NCI-H1105 treated with DMSO at 0.1 percent for 48 hours (cell line): Measurements from ENCODE around the gene WDR59.
A peak's percentile ranks its signal among the peaks of the same experiment; 100 is the strongest.
"Not testable (repeated sequence)": the region's sequence is repeated elsewhere in the genome, so short reads cannot be mapped to it uniquely, and the experiment has no call there.

Source experiments
- DNase-seq: peaks from one replicate; lab custom pipeline; 2025; lab: John Stamatoyannopoulos, UW

WDR59 gene, protein sequence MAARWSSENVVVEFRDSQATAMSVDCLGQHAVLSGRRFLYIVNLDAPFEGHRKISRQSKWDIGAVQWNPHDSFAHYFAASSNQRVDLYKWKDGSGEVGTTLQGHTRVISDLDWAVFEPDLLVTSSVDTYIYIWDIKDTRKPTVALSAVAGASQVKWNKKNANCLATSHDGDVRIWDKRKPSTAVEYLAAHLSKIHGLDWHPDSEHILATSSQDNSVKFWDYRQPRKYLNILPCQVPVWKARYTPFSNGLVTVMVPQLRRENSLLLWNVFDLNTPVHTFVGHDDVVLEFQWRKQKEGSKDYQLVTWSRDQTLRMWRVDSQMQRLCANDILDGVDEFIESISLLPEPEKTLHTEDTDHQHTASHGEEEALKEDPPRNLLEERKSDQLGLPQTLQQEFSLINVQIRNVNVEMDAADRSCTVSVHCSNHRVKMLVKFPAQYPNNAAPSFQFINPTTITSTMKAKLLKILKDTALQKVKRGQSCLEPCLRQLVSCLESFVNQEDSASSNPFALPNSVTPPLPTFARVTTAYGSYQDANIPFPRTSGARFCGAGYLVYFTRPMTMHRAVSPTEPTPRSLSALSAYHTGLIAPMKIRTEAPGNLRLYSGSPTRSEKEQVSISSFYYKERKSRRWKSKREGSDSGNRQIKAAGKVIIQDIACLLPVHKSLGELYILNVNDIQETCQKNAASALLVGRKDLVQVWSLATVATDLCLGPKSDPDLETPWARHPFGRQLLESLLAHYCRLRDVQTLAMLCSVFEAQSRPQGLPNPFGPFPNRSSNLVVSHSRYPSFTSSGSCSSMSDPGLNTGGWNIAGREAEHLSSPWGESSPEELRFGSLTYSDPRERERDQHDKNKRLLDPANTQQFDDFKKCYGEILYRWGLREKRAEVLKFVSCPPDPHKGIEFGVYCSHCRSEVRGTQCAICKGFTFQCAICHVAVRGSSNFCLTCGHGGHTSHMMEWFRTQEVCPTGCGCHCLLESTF

DNA sequence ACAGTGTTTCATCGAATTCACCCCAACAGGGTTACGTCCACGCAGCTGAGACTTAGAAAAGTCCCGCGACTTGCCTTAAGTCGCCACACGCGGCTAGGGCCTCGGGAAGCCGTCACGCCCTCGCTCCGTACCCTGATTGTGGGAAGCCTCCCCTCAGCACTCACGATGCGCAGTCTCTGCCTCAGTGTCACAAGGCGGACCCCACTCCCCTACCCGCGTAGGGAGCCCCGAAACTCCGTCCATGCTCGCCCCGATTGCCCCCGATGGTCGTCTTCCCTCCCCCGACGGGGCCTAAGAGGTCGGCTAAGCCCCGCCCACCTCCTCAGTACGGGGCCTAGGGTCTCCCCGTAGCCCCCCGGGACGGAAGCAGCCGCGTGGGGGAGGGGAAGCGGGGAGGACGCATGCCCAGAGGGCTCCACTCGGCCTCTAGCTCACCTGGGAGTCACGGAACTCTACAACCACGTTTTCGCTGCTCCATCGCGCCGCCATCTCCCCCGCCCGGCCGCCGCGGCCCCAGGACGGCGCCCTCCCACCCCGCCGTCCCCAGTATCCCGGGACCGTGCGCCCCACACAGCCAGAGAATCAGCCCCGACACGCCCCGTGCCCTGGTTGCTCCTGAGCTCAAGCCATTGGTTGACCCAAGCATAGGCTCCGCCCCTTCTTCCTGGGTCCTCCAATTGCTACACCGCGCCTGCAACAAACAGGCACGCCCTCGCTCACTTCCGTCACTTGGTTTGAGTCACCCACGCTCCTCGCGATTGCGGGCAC is at the start of gene WDR59:
WDR59 (minus strand) TSS at position 595 of the 768 bp plus-strand sequence; CDS start at position 489, 106 bp downstream.
- DNase-seq: peak; percentile 92

DNA sequence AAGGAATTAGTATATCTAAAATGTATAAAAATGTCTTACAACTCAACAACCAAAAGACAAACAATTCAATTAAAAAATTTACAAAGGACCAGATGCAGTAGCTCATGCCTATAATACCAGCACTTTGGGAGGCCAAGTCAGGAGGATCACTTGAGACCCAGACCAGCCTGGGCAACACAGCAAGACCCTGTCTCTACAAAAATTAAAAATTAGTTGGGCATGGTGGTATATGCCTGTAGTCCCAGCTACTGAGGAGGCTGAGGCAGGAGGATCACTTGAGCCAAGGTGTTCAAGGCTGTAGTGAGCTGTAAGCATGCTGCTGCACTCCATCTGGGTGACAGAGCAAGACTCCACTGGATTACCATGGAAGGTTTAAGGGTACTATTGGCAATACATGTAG is 47.7 kb upstream of the WDR59 start:
- DNase-seq: no peak

DNA sequence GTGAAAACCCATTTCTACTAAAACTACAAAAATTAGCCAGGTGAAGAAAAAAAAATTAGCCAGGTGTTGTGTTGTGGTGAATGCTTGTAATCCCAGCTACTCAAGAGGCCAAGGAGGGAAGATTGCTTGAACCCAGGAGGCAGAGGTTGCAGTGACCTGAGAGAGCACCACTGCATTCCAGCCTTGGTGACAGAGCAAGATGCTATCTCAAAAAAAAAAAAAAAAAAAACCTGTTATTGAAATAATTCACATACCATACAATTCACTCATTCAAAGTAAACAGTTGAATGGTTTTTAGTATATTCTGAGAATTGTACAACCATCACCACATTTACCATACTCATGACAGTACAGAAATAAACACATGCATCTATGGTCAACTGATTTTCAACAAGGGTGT is 44.9 kb upstream of the WDR59 start:
- no peak for DNase-seq

DNA sequence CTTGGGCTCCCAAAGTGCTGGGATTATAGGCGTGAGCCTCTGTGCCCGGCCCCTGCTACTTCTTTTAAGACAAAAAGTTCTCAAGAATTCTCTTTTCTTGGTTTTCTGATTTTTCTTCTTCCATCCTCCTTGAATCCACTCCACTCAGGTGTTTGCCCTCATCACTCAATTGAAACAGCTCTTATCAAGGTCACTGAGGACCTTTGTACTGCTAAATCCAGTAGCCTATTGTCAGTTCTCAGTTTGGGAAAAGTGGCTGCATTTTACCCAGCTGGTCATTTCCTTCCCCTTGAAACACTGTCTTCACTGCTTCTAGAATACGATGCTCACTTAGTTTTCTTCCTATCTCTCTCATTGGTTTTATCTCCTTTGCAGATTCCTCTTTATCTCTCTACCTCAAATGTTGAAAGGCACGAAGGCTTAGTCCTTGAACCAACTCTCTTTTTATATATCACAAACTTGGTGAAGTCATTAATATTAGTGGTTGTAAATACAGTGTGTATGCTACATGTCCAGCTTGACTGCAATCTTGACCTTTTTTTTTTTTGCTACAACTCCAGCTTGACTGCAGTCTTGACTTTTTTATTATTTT is 43.7 kb upstream of the WDR59 start:
- no peak for DNase-seq

DNA sequence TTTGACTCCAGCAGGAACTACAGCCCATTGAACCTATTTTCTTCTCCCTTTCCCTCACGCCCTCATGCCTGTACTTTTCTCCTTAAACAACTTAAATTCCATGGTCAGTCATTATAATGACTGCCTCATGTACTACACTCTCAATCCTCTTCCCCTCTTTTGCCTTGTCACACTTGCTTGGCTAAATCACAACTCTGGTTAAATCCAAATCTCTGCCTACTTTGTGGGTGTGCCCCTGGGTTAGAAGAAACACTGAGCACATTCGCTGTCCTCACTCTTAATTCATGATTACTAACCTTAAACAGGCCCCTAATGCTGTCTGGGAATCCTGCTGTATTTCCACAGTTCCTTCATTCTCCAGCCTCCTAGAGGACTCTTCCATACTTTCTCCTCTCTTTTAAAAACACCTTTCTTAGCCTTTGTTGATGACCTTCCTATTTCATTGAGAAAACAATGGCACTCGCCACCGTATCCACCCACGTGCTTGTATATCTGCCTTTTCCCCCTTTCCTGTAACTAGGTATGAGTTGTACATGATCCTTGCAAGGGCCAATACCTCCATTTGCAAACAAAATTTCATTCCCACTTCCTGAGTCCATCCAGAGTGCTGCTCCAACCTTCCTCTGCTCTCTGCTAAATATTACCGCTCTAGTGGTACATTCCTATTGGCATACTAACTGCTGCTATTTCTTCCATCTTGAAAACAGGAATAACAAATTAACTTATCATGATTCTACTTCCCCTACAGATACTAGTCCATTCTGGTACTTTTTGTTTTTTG is 42.8 kb upstream of the WDR59 start:
- DNase-seq: no peak

DNA sequence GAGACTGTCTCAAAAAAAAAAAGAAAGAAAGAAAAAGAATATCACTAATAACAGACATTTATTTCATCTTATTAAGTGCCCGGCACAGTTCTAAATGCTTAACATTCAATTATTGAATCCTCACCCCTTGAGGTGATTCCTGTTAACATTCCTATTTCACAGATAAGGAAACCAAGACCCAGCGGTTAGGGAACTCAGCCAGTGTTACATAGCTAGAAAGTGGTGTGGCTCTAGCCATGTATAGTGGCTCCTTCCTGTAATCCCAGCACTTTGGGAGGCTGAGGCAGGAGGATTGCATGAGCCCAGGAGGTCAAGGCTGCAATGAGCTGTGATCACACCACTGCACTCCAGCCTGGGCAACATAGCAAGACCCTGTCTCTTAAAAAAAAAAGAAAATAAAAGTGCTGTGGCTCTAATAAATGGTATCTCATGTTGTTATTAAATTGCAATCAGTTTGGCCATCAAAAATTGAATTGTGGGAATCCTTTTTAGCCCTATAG is 42.0 kb upstream of the WDR59 start:
- no peak for DNase-seq

DNA sequence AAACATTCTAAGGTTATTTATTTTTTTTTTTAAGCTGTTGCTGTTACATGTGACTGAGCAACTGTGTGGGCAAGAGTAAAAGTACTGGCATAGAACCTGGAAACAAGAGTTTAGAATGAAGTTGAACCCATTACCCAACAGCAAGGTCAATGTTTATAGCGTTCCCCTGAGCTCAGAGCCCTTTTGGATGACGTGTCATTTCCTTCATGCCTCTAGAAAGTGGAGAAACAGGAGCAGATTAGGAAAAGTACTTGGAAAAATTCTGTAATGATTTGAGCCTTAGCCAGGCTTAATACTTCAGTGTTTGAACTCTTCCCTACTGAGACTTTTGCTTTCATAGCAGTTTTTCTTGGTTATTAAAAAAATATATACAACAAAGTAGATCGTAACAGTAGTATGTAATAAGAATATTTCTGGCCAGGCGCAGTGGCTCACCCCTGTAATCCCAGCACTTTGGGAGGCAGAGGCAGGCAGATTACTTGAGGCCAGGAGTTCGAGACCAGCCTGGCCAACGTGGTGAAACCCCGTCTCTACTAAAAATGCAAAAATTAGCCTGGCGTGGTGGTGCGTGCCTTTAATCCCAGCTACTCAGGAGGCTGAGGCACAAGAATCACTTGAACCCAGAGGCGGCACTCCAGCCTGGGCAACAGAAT is 41.4 kb upstream of the WDR59 start:
- not testable (repeated sequence) for DNase-seq

DNA sequence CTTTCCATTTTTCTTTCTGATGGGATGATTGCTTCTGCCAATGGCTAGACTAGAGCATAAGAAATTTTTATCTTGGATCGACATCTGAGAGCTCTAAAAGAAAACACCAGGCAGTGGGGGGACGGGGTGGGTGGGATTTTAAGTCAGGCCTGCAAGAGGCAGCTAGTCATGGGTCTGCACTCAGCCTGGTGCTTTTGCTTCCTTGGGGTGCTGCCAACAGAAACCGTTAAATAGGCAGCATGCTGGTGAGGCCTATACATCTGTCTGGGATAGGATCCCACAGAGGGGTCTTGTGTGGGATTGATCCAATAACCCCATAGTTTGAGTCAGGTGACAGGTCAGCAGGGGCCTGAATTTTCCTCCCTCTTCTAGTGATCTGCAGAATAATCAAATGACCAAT is 40.8 kb upstream of the WDR59 start:
- no peak for DNase-seq

DNA sequence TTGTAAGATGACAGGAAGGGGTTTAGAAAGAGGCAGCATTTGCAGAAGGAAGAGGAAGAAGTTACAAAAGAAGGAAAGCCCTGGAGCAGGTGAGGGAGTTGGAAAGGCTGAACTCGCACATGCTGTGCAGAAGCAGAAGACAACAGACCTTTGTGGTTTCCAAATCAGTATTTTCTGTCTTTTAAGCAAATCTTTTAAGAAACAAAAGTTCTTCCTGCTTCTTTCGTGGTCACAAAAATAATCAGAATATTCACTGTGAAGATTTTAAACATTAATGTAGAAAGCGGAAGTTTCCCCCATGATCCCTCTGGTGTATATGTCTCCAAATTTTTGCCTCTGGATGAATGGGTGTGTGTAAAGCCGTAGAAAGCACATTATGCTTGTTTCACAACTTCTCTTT is 39.7 kb upstream of the WDR59 start:
- no peak for DNase-seq

DNA sequence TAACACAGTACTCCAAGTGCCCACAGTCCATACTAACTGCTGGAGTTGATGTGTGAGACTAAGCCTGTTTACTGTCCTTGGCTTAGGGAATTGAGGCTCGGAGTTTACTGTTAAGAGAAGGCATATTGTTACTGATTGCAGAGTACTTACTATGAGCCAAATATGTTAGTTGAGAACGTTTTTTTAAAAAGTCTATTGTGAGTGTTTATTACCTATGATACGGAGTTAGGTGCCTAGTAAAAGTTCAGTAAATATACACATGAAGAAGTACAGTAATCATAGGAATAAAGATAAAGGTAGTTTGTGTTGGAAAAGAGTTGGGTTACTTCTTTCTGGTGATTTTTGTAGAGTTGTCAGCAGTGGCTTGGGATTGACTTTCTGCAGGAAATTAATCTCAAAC is 39.3 kb upstream of the WDR59 start:
- no peak for DNase-seq

DNA sequence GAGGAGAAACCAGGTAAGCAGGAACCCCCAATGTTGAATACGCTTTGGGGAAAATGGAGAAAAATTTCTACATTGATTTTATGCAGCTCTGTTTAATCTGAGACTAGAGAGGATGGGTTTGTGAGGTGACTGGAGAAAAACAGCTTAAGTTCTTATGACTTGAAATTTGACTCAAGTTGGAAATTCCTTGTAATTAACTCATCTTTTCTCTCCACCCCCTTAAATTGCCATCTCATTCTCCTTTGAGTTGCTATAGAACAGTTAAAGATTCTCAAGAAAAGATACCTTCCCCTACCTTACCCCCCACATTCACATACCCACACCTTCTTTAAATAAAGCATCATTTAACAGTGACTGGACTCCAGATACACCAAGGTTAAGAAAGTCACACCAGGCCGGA is 38.1 kb upstream of the WDR59 start:
- no peak for DNase-seq

DNA sequence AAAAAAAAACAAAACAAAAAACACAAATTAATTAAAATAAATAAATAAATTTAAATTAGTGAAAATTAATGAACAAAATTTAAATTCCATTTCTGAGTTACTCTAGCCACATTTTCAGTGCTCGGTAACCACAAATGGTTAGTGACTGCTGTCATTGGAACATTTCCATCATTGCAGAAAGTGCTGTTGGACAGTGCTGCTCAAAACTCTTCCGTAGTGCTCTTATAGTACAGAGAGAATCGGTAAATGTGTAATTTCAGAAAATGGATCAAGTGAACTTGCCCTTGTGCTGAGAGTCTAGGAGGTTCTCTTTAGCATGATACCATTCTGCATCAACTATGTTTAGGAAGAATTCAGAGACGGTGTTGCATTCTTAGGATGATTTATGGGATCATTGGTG is 37.6 kb upstream of the WDR59 start:
- DNase-seq: no peak

DNA sequence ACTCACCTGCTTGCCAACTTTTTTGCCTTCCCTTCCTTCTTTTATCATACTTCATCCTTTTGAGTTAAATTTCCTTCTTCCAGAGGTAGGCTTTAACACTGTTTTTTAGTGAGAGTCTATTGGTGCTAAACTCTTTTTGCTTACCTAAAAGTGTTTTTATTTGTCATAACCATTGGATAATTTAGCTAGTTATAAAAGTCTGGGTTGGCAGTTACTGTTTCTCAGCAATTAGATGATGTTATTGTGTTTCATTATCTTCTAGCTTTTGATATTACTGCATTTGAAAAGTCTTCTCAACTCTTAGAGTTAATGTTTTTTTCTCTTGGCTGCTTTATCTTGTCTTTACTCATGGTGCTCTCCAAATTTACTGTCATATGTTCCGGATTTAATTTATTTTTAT is 36.5 kb upstream of the WDR59 start:
- DNase-seq: no peak

DNA sequence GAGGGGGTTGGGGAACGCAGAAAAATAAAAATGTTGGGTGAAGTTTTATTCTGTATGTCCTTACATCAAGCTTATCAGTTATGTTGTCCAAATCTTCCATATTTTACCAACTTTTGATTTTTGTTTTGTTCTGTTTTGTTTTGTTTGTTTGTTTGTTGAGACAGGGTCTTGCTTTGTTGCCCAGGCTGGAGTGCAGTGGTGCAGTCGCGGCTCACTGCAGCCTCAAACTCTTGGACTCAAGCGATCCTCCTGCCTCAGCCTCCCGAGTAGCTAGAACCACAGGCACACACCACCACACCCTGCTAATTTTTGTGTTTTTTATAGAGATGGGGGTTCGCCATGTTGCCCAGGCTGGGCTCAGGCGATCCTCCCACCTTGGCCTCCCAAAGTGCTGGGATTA is 34.7 kb upstream of the WDR59 start:
- DNase-seq: no peak

DNA sequence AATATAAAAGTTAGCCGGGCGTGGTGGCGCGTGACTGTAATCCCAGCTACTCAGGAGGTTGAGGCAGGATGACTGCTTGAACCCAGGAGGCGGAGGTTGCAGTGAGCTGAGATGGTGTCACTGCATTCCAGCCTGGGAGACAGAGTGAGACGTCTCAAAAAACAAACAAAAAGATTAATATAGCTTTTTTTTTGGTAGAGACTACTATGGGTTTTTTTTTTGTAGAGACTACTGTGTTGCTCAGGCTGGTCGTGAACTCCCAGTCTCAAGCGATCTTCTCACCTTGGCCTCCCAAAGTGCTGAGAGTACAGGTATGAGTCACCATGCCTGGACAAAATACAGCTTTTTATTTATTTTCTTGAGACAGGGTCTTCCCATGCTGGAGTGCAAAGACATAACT is 34.1 kb upstream of the WDR59 start:
- DNase-seq: no peak

DNA sequence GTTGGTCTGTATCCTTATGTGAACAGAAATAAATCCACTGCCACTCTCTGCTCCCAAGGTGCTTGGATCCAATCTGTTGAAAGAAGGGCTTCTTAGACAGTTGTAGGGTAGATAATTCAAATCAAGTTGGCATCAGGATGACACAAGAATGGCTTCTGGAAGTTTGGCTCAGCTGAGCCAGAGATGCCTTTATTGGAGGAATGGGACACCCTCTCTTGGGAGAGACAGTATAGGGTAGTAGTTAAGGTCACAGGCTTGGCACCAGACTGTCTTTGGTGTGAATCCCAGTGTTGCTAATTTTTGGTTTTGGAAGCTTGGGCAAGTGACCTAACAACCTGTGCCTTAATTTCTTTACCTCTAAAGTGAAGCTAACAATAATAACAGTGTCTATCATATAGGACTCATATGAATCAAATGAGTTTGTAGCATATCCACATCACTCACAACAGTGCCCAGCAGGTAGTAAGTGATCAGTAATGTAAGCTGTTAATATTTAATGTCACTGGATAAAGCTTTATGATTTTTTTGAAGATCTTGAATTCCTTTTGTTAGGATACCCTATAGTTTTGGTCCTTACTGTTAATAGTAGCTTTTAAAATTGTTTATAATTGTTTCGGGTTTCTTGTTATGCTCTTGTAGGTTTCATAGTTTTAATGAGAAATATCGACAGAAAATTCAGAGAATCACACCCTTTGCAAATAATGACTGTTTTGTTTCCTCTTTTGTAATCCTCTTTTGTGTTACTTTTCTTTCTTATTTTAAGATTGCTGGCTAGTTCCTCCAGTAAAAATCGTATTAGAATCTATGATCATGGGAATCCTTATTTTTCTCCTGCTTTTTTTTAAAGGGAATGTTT is 33.0 kb upstream of the WDR59 start:
- no peak for DNase-seq

DNA sequence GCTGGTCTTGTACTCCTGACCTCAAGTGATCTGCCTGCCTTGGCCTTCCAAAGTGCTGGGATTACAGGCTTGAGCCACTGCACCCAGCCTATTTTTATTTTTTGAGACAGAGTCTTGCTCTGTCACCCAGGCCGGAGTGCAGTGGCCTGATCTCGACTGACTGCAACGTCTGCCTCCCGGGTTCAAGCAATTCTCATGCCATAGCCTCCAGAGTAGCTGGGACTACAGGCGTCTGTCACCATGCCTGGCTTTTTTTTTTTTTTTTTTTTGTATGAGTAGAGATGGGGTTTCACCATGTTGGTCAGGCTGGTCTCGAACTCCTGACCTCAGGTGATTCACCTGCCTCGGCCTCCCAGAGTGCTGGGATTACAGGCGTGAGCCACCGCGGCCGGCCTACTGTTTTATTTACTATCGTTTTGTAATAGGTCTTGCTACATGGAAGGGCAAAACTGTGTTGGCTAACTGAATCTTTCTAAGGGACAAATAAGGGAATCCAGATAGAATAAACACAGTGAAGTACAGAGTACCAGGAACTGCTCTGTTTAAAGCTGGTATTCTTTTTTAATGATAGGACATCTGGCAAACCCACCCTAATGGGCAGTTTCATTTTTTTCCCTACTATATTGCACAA is 31.6 kb upstream of the WDR59 start:
- not testable (repeated sequence) for DNase-seq

DNA sequence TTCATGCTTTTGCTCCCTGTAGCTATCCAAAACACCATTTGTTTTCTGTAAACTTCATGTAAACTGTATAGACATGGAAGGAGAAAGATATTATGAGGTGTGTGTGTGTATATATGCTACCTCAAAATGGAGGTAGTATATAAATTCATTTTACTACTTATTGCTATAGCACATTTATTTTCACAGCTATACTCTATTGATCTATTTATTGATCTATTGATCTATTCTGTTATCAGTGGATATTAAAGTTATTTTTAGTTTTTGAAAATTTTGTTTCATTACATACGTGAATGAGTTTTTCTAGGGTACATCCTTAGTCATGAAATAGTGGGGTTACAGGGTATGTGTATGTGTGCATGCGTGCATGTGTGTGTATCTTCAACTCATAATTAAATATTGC is 29.4 kb upstream of the WDR59 start:
- no peak for DNase-seq

DNA sequence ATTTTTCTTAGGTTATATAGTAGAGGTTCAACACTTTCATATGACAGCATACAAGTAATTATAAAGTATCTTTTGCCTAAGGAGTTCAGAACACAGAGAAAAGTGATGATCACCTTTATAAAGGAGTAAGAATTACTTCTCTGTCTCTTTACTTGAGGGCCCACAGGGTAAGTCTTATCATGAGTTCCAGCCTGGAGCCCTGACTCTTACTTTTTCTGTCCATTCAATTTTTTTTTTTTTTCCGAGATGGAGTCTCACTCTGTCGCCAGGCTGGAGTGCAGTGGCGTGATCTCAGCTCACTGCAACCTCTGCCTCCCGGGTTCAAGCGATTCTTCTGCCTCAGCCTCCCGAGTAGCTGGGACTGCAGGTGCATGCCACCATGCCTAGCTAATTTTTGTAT is 28.2 kb upstream of the WDR59 start:
- DNase-seq: not testable (repeated sequence)
